Endothelial cell of umbilical vein (primary cell): ENCODE data around the gene MED23. TPM values are rescaled to one million over a fixed set of nuclear protein-coding genes. Genes with fewer than 3 reads are reported as not detected.

Experiments used
- BruUV-seq: library from RNA; stranded (reverse); fragments of 400-500 nt; replicated peaks from 2 replicates; lab custom pipeline; 2021; lab: Mats Ljungman, UMichigan
- CTCF ChIA-PET: fragments of 300-600, 350-600 bp; sonication (Branson Sonifier 250); formaldehyde crosslinking; loops from one replicate; lab custom pipeline; 2021; ENCODE audit warnings: antibody characterized with exemption, inconsistent platforms; lab: Charles Lee
- POLR2A ChIA-PET: fragments of 300-600, 350-600 bp; sonication (Branson Sonifier 250); formaldehyde crosslinking; loops from one replicate; lab custom pipeline; 2021; ENCODE audit warnings: antibody characterized with exemption, inconsistent platforms; lab: Charles Lee
- DNase-seq: peaks from one replicate; pipeline ENCODE4 v3.0.0-alpha.2; 2011; ENCODE audit warnings: low read depth, low spot score
- FAIRE-seq: peaks from 2 replicates; lab custom pipeline; 2011; peaks lifted over from hg19 to GRCh38; lab: Jason Lieb, UNC
- H2AFZ ChIP-seq: 2 replicates; pipeline ENCODE4 v1.6.0; 2012; ENCODE audit warnings: low read depth, low read length, control low read depth, inconsistent platforms
- H3K27ac ChIP-seq: 2 replicates; pipeline ENCODE4 v1.5.1; 2011; ENCODE audit warnings: low read depth, mild to moderate bottlenecking, control low read depth, low read length, moderate library complexity; ENCODE audit not compliant: insufficient read depth
- H3K27me3 ChIP-seq, 2 experiments: 2 replicates each; pipeline versions ENCODE4 v1.6.0 to v1.6.1; 2011; ENCODE audit warnings: low read length in 2 of 2, mixed read lengths in 1 of 2; ENCODE audit not compliant: control insufficient read depth in 2 of 2, insufficient read depth in 2 of 2
- H3K36me3 ChIP-seq, 2 experiments: 2 replicates in 1 of 2; 3 replicates in 1 of 2; pipeline ENCODE4 v1.5.1; 2011; ENCODE audit warnings: low read length in 2 of 2, mild to moderate bottlenecking in 1 of 2, moderate library complexity in 1 of 2; ENCODE audit not compliant: control insufficient read depth in 2 of 2, insufficient read depth in 2 of 2; ENCODE audit errors: extremely low read depth in 1 of 2
- H3K4me1 ChIP-seq: 3 replicates; pipeline ENCODE4 v1.5.1; 2011; ENCODE audit warnings: mild to moderate bottlenecking, low read length; ENCODE audit not compliant: control insufficient read depth, insufficient read depth; ENCODE audit errors: extremely low read depth
- H3K4me2 ChIP-seq: 2 replicates; pipeline ENCODE4 v1.6.1; 2011; ENCODE audit warnings: low read length, control low read depth, mixed read lengths; ENCODE audit not compliant: insufficient read depth
- H3K4me3 ChIP-seq, 3 experiments: fragments of 200-600 bp in 1 of 3; sonication (generic), shearing (Covaris generic) in 1 of 3; replicated peaks in 1 of 3; 2 replicates each; pipeline ENCODE4 v1.5.1; 2011 to 2016; ENCODE audit warnings: control low read depth in 3 of 3, low read length in 3 of 3, mild to moderate bottlenecking in 2 of 3, inconsistent platforms in 1 of 3, low read depth in 1 of 3, moderate library complexity in 1 of 3; ENCODE audit not compliant: insufficient read depth in 1 of 3
- H3K79me2 ChIP-seq: 2 replicates; pipeline ENCODE4 v1.6.0; 2012; ENCODE audit warnings: low read length, inconsistent platforms; ENCODE audit not compliant: control insufficient read depth, insufficient read depth
- H3K9ac ChIP-seq: replicated peaks from 2 replicates; pipeline ENCODE3; 2011; ENCODE audit warnings: low read length, control low read depth; ENCODE audit not compliant: insufficient read depth; ENCODE audit errors: extremely low read depth
- H3K9me1 ChIP-seq: replicated peaks from 3 replicates; pipeline ENCODE4 v1.6.0; 2011; ENCODE audit warnings: mild to moderate bottlenecking, low read length; ENCODE audit not compliant: control insufficient read depth, insufficient read depth; ENCODE audit errors: extremely low read depth
- H3K9me3 ChIP-seq: replicated peaks from 2 replicates; pipeline ENCODE4 v1.5.1; 2012; ENCODE audit warnings: low read length, inconsistent platforms; ENCODE audit not compliant: control insufficient read depth, insufficient read depth
- H4K20me1 ChIP-seq: replicated peaks from 2 replicates; pipeline ENCODE3; 2011; ENCODE audit warnings: mild to moderate bottlenecking, low read length; ENCODE audit not compliant: control insufficient read depth, insufficient read depth; ENCODE audit errors: extremely low read depth
- EZH2 ChIP-seq: IDR thresholded peaks from 2 replicates; pipeline ENCODE4 v1.6.1; 2012; ENCODE audit warnings: borderline replicate concordance, low read depth, mild to moderate bottlenecking, moderate library complexity, low read length, inconsistent platforms; ENCODE audit not compliant: severe bottlenecking
- FOS ChIP-seq: IDR thresholded peaks from 2 replicates; pipeline ENCODE4 v1.6.1; 2011; ENCODE audit warnings: mild to moderate bottlenecking, low read length, moderate library complexity, borderline replicate concordance; ENCODE audit not compliant: insufficient read depth
- GATA2 ChIP-seq: IDR thresholded peaks from 2 replicates; pipeline ENCODE4 v1.7.0; 2011; ENCODE audit warnings: low read depth, mild to moderate bottlenecking, moderate library complexity, mixed read lengths, low read length; ENCODE audit not compliant: insufficient read length, insufficient read depth
- JUN ChIP-seq: IDR thresholded peaks from 2 replicates; pipeline ENCODE4 v1.6.1; 2011; ENCODE audit warnings: borderline replicate concordance, low read depth; ENCODE audit not compliant: insufficient read length, insufficient read depth
- MYC ChIP-seq: IDR thresholded peaks from one replicate; pipeline ENCODE4 v1.6.1; 2011; ENCODE audit warnings: mild to moderate bottlenecking, low read depth, low read length
- POLR2A ChIP-seq: IDR thresholded peaks from 2 replicates; pipeline ENCODE4 v1.6.1; 2012; ENCODE audit warnings: low read depth, mild to moderate bottlenecking, control low read depth, low read length
- POLR2AphosphoS5 ChIP-seq: IDR thresholded peaks from 2 replicates; pipeline ENCODE4 v1.6.1; 2012; ENCODE audit warnings: low read depth, mild to moderate bottlenecking, control low read depth, low read length, moderate library complexity; ENCODE audit not compliant: insufficient read depth
- dilution Hi-C: fragments of 300-500 bp; cut with MboI; formaldehyde crosslinking; loops from one replicate; pipeline ENCODE4 v1.15.0; 2019; ENCODE audit warnings: low sequenced_read_pairs; ENCODE audit not compliant: extremely low pct_ligation_motif_present
- intact Hi-C: fragments of 100-400 bp; cut with micrococcal nuclease; formaldehyde crosslinking; loops from one replicate; pipeline ENCODE4 v1.10.0; 2022
- polyA plus RNA-seq, 4 experiments: library from polyadenylated mRNA; depleted of rRNA in 3 of 4; stranded (reverse) in 3 of 4; unstranded in 1 of 4; fragments of >200 nt; gene quantifications; 2 replicates each; pipeline versions ENCODE4 v1.2.1 to v1.2.3, GENCODE V29; 2011 to 2012; ENCODE audit warnings: missing spikeins in 1 of 4
- total RNA-seq: library from RNA; stranded (reverse); gene quantifications from 2 replicates; pipeline ENCODE4 v1.2.3, GENCODE V29; 2021
- TF ChIP-seq, protein P1 (sequence below), 2 donors: IDR thresholded peaks; 1 replicate in 1 of 2; 2 replicates in 1 of 2; pipeline ENCODE4 v1.5.1; 2011; ENCODE audit warnings: low read length in 2 of 2, mild to moderate bottlenecking in 2 of 2, moderate library complexity in 2 of 2, control low read depth in 1 of 2, inconsistent platforms in 1 of 2, low read depth in 1 of 2; ENCODE audit not compliant: insufficient read depth in 1 of 2; ENCODE audit errors: extremely low read depth in 1 of 2
- TF ChIP-seq, protein P2 (sequence below): IDR thresholded peaks from 2 replicates; pipeline ENCODE4 v1.6.1; 2011; ENCODE audit not compliant: insufficient read depth, insufficient read length

The MED23 gene
- total and polyA plus RNA-seq, 2 donors (not counting 3 experiments of a cell fraction or from before 2014, with no cell fraction given) = 17.9 to 29.5 TPM

GRCh38 chr6:131660195-131660594 is 32.2 kb upstream of the MED23 start:
- TF ChIP-seq POLR2A (no peak), JUN (peak; percentile 60), POLR2AphosphoS5 (no peak), GATA2 (peak; percentile 37), FOS (peak; percentile 85), EZH2 (no peak), MYC (no peak)
- TF ChIP-seq, protein P1, sequence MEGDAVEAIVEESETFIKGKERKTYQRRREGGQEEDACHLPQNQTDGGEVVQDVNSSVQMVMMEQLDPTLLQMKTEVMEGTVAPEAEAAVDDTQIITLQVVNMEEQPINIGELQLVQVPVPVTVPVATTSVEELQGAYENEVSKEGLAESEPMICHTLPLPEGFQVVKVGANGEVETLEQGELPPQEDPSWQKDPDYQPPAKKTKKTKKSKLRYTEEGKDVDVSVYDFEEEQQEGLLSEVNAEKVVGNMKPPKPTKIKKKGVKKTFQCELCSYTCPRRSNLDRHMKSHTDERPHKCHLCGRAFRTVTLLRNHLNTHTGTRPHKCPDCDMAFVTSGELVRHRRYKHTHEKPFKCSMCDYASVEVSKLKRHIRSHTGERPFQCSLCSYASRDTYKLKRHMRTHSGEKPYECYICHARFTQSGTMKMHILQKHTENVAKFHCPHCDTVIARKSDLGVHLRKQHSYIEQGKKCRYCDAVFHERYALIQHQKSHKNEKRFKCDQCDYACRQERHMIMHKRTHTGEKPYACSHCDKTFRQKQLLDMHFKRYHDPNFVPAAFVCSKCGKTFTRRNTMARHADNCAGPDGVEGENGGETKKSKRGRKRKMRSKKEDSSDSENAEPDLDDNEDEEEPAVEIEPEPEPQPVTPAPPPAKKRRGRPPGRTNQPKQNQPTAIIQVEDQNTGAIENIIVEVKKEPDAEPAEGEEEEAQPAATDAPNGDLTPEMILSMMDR (IDR thresholded peaks at IDR 0.05; ENCODE audit: extremely low read depth in 1 of 2, insufficient read depth in 1 of 2, low read depth in 1 of 2, low read length in 2 of 2) = no peak
- TF ChIP-seq, protein P2, sequence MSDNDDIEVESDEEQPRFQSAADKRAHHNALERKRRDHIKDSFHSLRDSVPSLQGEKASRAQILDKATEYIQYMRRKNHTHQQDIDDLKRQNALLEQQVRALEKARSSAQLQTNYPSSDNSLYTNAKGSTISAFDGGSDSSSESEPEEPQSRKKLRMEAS = no peak
- no peaks in the 10 kb centered on the region for H3K9me1 ChIP-seq
- DNase-seq (peak; percentile 46), FAIRE-seq (peak; percentile 78)
- intact Hi-C loops = loop anchor here (1.0 kb wide), 1 partner anchor 9 kb away; no protein-coding TSS in a partner anchor
- H3K27ac ChIP-seq = no peak overlapping the region
- no peaks in the 10 kb centered on the region for H3K9me3 ChIP-seq
- H3K79me2 ChIP-seq = no peaks in the 10 kb centered on the region
- no peaks in the 10 kb centered on the region for H3K36me3 ChIP-seq
- POLR2A ChIA-PET = no interaction called here
- BruUV-seq = no TSS peak
- H3K4me2 ChIP-seq = peak overlapping the region; percentile 2
- CTCF ChIA-PET = no interaction called here
- H3K4me3 ChIP-seq = no peak overlapping the region
- dilution Hi-C loops = no loop called here
- no peak overlapping the region for H3K9ac ChIP-seq
- H3K27me3 ChIP-seq = no peaks in the 10 kb centered on the region
- no peak overlapping the region for H2AFZ ChIP-seq
- no peaks in the 10 kb centered on the region for H4K20me1 ChIP-seq
- peaks cover 8% of the 10 kb centered on the region for H3K4me1 ChIP-seq
